Activated CD4-positive, alpha-beta T cell treated with anti-CD3 and anti-CD28 coated beads, Interleukin-2, amount 50 U/mL, for 4 hours (primary cell): ENCODE results near the gene PRDX5.

ENCODE experiments used
- DNase-seq, 2 experiments: peaks; one replicate each; pipeline ENCODE4 v3.0.0-alpha.2; 2020

Gene PRDX5

GRCh38 chr11:64290352-64291261 lies 27.3 kb upstream of the PRDX5 start:
- no peak for DNase-seq

- no peak for DNase-seq
Measured at GRCh38 chr11:64291262-64291751, 26.6 kb upstream of the PRDX5 start, which contains the start of gene KCNK4. Gene KCNK4 (plus strand): TSS chr11:64291302. CDS start chr11:64293019, 1,717 bp downstream.

- no peak for DNase-seq
Measured at GRCh38 chr11:64291752-64292459, 26.0 kb upstream of the PRDX5 start.

GRCh38 chr11:64292460-64293254 lies 25.3 kb upstream of the PRDX5 start:
- no peak for DNase-seq

GRCh38 chr11:64294774-64295173 lies 23.1 kb upstream of the PRDX5 start:
- DNase-seq = no peak

GRCh38 chr11:64295760-64296159 lies 22.2 kb upstream of the PRDX5 start:
- no peak for DNase-seq

GRCh38 chr11:64296236-64296635 lies 21.7 kb upstream of the PRDX5 start:
- DNase-seq = no peak

- no peak for DNase-seq
Measured at GRCh38 chr11:64296830-64297698, 20.9 kb upstream of the PRDX5 start.

GRCh38 chr11:64297699-64298358 lies 20.1 kb upstream of the PRDX5 start:
- DNase-seq = no peak

GRCh38 chr11:64298966-64299846 lies 18.7 kb upstream of the PRDX5 start:
- DNase-seq = no peak

GRCh38 chr11:64299847-64300648 lies 17.9 kb upstream of the PRDX5 start, which contains the start of gene CATSPERZ:
Gene CATSPERZ (plus strand): TSS chr11:64300358. CDS start chr11:64300411, 53 bp downstream.
- no peak for DNase-seq

- DNase-seq = no peak
Measured at GRCh38 chr11:64303109-64304031, 14.6 kb upstream of the PRDX5 start.

GRCh38 chr11:64304032-64304315 lies 13.9 kb upstream of the PRDX5 start:
- no peak for DNase-seq

- peak; percentile 94 to 97 for DNase-seq
Measured at GRCh38 chr11:64304316-64305072, 13.4 kb upstream of the PRDX5 start.

- peak; percentile 99 to 100 for DNase-seq
Measured at GRCh38 chr11:64305075-64305690, 12.7 kb upstream of the PRDX5 start, which contains the start of gene ESRRA. Gene ESRRA (plus strand): TSS chr11:64305524. CDS start chr11:64307180, 1,656 bp downstream.

- peak; percentile 64 to 72 for DNase-seq
Measured at GRCh38 chr11:64305691-64306562, 12.0 kb upstream of the PRDX5 start.
